Stromal cell of bone marrow (primary cell): ENCODE measurements around the gene PRPH.
"Not testable (repeated sequence)": the region's sequence is repeated elsewhere in the genome, so short reads cannot be mapped to it uniquely, and the experiment has no call there.

ENCODE experiments used
- DNase-seq: peaks from one replicate; pipeline ENCODE4 v3.0.0-alpha.2; 2012; ENCODE audit warnings: low read depth

Gene PRPH

DNA sequence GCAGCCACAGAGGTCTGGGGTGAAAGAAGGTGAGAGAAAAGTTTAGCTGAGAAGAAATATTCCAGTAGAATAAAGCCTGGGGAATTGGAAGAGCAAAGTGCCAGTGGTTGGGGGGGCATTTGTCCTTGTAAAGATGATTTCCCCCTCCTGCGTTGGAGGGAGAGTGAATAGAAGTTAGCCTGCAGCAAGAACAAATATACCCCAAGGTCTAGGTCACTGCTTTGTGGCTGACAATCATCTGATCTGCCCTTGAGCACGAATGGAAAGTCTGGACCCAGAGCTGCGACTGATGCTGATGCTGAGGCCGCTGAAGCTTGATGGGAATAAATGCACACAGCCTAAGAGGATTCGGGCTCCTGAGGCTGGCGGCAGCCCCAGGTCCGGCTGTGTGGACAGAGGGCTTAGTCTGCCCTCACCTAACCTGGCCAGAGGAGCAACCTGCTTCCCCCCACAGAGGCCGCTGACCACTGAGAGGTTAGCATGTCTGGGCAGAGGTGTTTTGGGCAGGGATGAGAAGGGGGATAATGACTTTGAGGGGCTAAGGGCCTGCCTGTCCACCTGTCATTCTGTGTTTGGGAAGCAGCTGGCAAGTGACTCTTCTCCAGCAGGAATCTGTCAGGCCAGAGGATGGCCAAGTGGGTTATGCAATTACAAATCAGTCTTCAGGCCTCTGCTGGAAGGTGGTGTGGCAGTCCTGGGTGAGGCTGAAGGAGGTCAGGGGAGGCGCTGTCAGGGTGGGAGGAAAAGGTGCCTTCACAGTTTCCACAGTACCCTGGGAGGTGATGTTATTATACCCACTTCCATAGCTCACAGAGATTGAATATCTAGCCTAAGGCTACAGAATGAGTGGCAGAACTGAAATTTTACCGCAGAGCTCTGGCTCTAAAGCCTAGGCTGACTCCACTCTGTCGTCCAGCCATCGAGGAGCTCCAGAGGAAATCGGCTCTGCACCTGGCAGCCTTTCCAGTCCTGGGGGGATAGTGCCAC lies 18.4 kb upstream of the PRPH start:
- no peak for DNase-seq

- no peak for DNase-seq
Measured at GRCh38 chr12:49277466-49277865, 17.5 kb upstream of the PRPH start.

GRCh38 chr12:49279706-49280159 lies 15.2 kb upstream of the PRPH start:
- DNase-seq = no peak

DNA sequence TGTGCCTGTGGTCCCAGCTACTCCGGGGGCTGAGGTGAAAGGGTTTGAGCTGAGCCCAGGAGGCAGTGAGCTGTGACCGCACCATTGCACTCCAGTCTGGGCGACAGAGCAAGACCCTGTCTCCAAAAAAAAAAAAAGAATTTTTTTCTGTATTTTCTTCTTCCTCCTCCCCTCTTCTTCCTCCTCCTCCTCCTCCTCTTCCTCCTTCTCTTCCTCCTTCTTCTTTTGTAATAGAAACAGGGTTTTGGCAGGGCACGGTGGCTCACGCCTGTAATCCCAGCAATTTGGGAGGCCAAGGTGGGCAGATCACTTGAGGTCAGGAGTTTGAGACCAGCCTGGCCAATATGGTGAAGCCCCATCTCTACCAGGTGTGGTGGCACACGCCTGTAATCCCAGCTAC lies 14.4 kb upstream of the PRPH start:
- DNase-seq = not testable (repeated sequence)

GRCh38 chr12:49282302-49282701 lies 12.6 kb upstream of the PRPH start:
- no peak for DNase-seq

DNA sequence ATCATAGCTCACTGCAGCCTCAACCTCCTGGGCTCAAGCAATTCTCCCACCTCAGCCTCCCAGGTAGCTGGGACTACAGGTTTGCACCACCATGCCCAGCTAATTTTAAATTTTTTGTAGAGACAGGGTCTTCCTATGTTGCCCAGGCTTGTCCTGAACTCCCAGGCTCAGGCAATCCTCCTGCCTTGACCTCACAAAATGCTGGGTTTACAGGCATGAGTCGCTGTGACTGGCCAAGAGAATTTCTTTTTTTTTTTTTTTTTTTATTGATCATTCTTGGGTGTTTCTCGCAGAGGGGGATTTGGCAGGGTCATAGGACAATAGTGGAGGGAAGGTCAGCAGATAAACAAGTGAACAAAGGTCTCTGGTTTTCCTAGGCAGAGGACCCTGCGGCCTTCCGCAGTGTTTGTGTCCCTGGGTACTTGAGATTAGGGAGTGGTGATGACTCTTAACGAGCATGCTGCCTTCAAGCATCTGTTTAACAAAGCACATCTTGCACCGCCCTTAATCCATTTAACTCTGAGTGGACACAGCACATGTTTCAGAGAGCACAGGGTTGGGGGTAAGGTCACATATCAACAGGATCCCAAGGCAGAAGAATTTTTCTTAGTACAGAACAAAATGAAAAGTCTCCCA lies 12.1 kb upstream of the PRPH start:
- not testable (repeated sequence) for DNase-seq

- DNase-seq = no peak
Measured at GRCh38 chr12:49283541-49284429, 11.2 kb upstream of the PRPH start.

DNA sequence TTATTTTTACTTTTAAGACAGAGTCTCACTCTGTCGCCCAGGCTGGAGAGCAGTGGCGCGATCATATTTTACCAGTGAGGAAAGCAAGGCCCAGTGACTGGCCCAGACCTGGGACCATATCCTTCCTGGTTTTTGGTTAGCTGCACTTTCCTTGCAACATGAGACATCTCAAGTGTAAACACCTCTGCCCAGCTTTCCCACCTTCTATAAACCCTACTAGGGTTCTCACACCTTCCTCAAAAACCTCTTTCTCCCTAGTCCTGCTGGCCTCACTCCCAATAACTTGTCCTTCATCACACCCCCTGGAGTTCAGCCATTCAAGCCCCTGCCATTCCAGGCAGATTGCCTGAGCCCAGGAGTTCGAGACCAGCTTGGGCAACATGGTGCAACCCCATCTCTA lies 10.3 kb upstream of the PRPH start:
- no peak for DNase-seq

- no peak for DNase-seq
Measured at GRCh38 chr12:49287876-49288275, 7.1 kb upstream of the PRPH start.

DNA sequence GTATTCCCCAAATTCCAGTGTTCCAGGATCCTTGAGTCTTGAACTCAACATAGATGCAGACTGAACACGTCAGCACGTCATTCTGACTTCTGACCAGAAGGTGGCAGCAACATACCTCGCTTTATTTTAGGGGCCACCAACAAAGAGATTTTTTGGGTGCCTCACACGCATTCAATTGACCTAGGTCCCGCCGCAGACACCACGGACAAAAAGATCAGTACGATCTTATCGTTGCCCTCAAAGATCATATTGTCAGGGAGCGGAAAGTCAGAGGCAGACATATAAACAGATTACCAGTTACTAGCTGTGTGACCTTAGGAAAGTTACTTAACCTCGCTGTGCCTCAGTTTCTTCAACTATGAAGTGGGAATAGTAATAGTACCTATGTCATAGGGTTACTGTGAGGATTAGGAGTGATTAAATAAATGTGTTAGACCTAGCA lies 6.5 kb upstream of the PRPH start:
- peak; percentile 25 for DNase-seq

DNA sequence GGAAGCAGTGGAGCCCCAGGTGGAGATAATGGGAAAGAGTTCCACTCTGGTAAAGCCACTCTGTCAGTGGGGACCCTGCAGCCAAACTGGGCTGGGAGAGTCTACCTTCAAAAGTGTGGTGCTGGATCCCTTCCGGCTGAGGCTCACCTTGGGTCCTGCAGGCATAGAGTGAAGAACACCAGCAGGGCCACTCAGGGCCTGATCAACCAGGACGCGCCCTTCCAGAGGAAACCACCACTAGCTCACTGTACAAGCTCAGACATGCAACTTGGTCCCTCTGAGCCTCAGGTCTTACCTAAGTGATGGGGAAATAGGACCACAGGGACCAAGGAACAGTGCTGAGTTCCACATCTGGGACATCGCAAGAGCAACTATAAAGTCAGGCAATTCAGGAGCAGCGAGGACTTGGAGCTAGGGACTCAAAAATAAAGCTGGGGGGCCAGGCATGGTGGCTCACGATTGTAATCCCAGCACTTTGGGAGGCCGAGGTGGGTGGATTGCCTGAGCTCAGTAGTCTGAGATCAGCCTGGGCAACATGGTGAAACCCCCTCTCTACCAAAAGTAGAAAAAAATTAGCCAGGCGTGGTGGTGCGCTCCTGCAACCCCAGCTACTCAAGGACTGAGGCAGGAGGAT lies 5.9 kb upstream of the PRPH start:
- no peak for DNase-seq

GRCh38 chr12:49292729-49293055 lies 2.3 kb upstream of the PRPH start:
- no peak for DNase-seq

DNA sequence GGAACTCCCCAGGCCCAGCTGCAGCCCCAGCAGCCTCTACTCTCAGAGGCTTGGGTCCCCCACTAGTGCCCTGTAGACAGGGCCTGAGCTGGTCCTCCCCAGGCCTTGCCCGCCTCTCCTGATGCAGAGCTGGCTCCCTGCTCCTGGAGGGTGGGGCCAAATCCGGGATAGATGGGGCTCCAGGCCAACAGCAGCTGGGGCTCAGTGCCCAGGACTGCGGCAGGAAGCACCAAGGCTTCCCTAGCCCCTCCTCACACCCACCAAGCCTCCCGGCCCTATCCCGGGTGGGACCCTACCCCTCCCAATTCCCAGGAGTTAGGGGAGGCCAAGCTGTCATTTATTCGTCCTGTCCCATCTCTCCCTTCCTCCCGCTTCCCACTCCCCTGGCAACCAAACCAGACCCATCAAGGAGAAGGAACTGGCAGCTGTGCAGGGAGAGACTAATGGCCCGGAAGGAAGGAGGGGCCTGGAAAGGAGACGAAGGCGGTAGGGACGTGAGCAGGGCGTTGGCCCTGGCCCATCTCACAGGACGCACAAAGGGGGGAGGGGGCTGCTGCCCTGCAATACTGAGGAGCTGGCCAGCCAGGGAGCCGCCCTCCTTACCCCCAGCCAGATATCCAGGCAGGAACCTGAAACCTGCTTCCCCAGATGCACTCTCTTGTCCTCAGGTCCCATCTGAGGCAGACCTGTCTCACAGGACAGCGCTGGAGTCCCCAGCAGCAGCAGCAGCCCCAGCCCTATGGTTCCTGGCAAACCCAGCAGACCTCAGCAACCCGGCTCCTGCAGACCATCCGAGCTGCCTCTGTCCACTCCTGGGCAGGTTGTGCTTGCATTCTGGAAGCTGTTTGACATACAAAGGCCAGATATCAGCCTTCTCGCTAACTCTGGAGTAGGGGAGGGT lies 1.6 kb upstream of the PRPH start:
- DNase-seq = peak; percentile 7

- no peak for DNase-seq
Measured at GRCh38 chr12:49294086-49294803, 702 bp upstream of the PRPH start.

GRCh38 chr12:49294804-49295081 lies 204 bp upstream of the PRPH start:
- no peak for DNase-seq

GRCh38 chr12:49296034-49296835 lies 1.3 kb downstream of the PRPH start:
- DNase-seq = no peak

- DNase-seq = no peak
Measured at GRCh38 chr12:49296836-49297694, 2.1 kb downstream of the PRPH start.

- DNase-seq = no peak
Measured at GRCh38 chr12:49297695-49298060, 2.7 kb downstream of the PRPH start.

GRCh38 chr12:49298160-49298559 lies 3.2 kb downstream of the PRPH start:
- DNase-seq = no peak
